ENCODE data around the gene MYZAP. TPM values are rescaled to one million over a fixed set of nuclear protein-coding genes. Genes with fewer than 3 reads are reported as not detected.
A peak's percentile ranks its signal among the peaks of the same experiment; 100 is the strongest.

Gene MYZAP
- total RNA-seq, 1 donor from 2014 or later = 11.9 TPM

GRCh38 chr15:57599296-57599810, 7.6 kb downstream of the MYZAP start:
- no peak for DNase-seq (ENCODE audit: low spot score, unreplicated experiment)
- H3K36me3 Mint-ChIP-seq (ENCODE audit: insufficient read depth) = peaks cover 1% of the 10 kb centered on the region
- no peak overlapping the region for H3K4me3 Mint-ChIP-seq (ENCODE audit: low read depth)
- no peaks in the 10 kb centered on the region for H3K27me3 Mint-ChIP-seq
- TF ChIP-seq CTCF (IDR thresholded peaks at IDR 0.05; ENCODE audit: unreplicated experiment) = no peak
- no peak overlapping the region for H3K27ac Mint-ChIP-seq
- H3K9me3 Mint-ChIP-seq (ENCODE audit: low read depth) = no peaks in the 10 kb centered on the region
- H3K4me1 Mint-ChIP-seq (ENCODE audit: low read depth) = peaks cover 28% of the 10 kb centered on the region

- Mint-ChIP-seq H3K27ac (no peak overlapping the region), H3K9me3 (ENCODE audit: low read depth) (no peaks in the 10 kb centered on the region), H3K4me3 (ENCODE audit: low read depth) (no peak overlapping the region), H3K27me3 (no peaks in the 10 kb centered on the region), H3K4me1 (ENCODE audit: low read depth) (peaks cover 28% of the 10 kb centered on the region), H3K36me3 (ENCODE audit: insufficient read depth) (peaks cover 3% of the 10 kb centered on the region)
- TF ChIP-seq CTCF (IDR thresholded peaks at IDR 0.05; ENCODE audit: unreplicated experiment) = no peak
- DNase-seq (ENCODE audit: low spot score, unreplicated experiment) = no peak
Measured at GRCh38 chr15:57600197-57600596, 8.5 kb downstream of the MYZAP start.

GRCh38 chr15:57604507-57604906, 12.8 kb downstream of the MYZAP start:
- TF ChIP-seq CTCF (IDR thresholded peaks at IDR 0.05; ENCODE audit: unreplicated experiment) = no peak
- no peaks in the 10 kb centered on the region for H3K27me3 Mint-ChIP-seq
- peaks cover 16% of the 10 kb centered on the region for H3K4me1 Mint-ChIP-seq (ENCODE audit: low read depth)
- H3K27ac Mint-ChIP-seq = peak overlapping the region; percentile 53
- no peak overlapping the region for H3K4me3 Mint-ChIP-seq (ENCODE audit: low read depth)
- H3K9me3 Mint-ChIP-seq (ENCODE audit: low read depth) = no peaks in the 10 kb centered on the region
- peaks cover 8% of the 10 kb centered on the region for H3K36me3 Mint-ChIP-seq (ENCODE audit: insufficient read depth)
- no peak for DNase-seq (ENCODE audit: low spot score, unreplicated experiment)

- Mint-ChIP-seq H3K36me3 (ENCODE audit: insufficient read depth) (peaks cover 8% of the 10 kb centered on the region), H3K9me3 (ENCODE audit: low read depth) (no peaks in the 10 kb centered on the region)
- DNase-seq (ENCODE audit: low spot score, unreplicated experiment) = no peak
Measured at GRCh38 chr15:57605491-57605890, 13.8 kb downstream of the MYZAP start.

GRCh38 chr15:57606048-57606447, 14.3 kb downstream of the MYZAP start:
- Mint-ChIP-seq H3K27ac (no peak overlapping the region), H3K4me3 (ENCODE audit: low read depth) (no peak overlapping the region), H3K27me3 (no peaks in the 10 kb centered on the region), H3K9me3 (ENCODE audit: low read depth) (no peaks in the 10 kb centered on the region), H3K36me3 (ENCODE audit: insufficient read depth) (peaks cover 8% of the 10 kb centered on the region), H3K4me1 (ENCODE audit: low read depth) (peaks cover 29% of the 10 kb centered on the region)
- no peak for TF ChIP-seq CTCF (IDR thresholded peaks at IDR 0.05; ENCODE audit: unreplicated experiment)
- no peak for DNase-seq (ENCODE audit: low spot score, unreplicated experiment)

More at GRCh38 chr15:57605491-57605890, 13.8 kb downstream of the MYZAP start:
- Mint-ChIP-seq H3K27me3 (no peaks in the 10 kb centered on the region), H3K4me3 (ENCODE audit: low read depth) (no peak overlapping the region), H3K4me1 (ENCODE audit: low read depth) (peaks cover 24% of the 10 kb centered on the region), H3K27ac (no peak overlapping the region)
- TF ChIP-seq CTCF (IDR thresholded peaks at IDR 0.05; ENCODE audit: unreplicated experiment) = no peak
